ENCODE data around the gene GOLGA5.

The GOLGA5 gene

GRCh38 chr14:92874962-92875661, 81.0 kb downstream of the GOLGA5 start:
- in situ Hi-C loops (cut with MboI; ENCODE audit: low sequenced_read_pairs) = no loop called here

- in situ Hi-C loops (cut with MboI; ENCODE audit: low sequenced_read_pairs) = no loop called here
Observed at GRCh38 chr14:92877757-92878431, 83.8 kb downstream of the GOLGA5 start.

- in situ Hi-C loops (cut with MboI; ENCODE audit: low sequenced_read_pairs) = no loop called here
Observed at GRCh38 chr14:92880351-92880750, 86.2 kb downstream of the GOLGA5 start.

- in situ Hi-C loops (cut with MboI; ENCODE audit: low sequenced_read_pairs) = no loop called here
Observed at GRCh38 chr14:92880851-92881250, 86.7 kb downstream of the GOLGA5 start.

- in situ Hi-C loops (cut with MboI; ENCODE audit: low sequenced_read_pairs) = no loop called here
Observed at GRCh38 chr14:92883066-92883465, 89.0 kb downstream of the GOLGA5 start.

GRCh38 chr14:92884410-92884809, 90.3 kb downstream of the GOLGA5 start:
- in situ Hi-C loops (cut with MboI; ENCODE audit: low sequenced_read_pairs) = no loop called here

GRCh38 chr14:92885279-92886061, 91.4 kb downstream of the GOLGA5 start:
- in situ Hi-C loops (cut with MboI; ENCODE audit: low sequenced_read_pairs) = no loop called here

GRCh38 chr14:92886337-92886736, 92.2 kb downstream of the GOLGA5 start:
- in situ Hi-C loops (cut with MboI; ENCODE audit: low sequenced_read_pairs) = no loop called here

- in situ Hi-C loops (cut with MboI; ENCODE audit: low sequenced_read_pairs) = no loop called here
Observed at GRCh38 chr14:92887157-92887556, 93.1 kb downstream of the GOLGA5 start.

GRCh38 chr14:92888896-92889295, 94.8 kb downstream of the GOLGA5 start:
- in situ Hi-C loops (cut with MboI; ENCODE audit: low sequenced_read_pairs) = no loop called here

All from hTERT RPE-1 (cell line).